SIG-M5 treated with dmso at 0.1 percent for 504 hours (cell line): ENCODE results near the gene ERVK3-1.
"Not testable (repeated sequence)": the region's sequence is repeated elsewhere in the genome, so short reads cannot be mapped to it uniquely, and the experiment has no call there.

Experiments used
- DNase-seq: peaks from one replicate; lab custom pipeline; 2025; ENCODE audit not compliant: unreplicated experiment; lab: John Stamatoyannopoulos, UW

Gene ERVK3-1

DNA sequence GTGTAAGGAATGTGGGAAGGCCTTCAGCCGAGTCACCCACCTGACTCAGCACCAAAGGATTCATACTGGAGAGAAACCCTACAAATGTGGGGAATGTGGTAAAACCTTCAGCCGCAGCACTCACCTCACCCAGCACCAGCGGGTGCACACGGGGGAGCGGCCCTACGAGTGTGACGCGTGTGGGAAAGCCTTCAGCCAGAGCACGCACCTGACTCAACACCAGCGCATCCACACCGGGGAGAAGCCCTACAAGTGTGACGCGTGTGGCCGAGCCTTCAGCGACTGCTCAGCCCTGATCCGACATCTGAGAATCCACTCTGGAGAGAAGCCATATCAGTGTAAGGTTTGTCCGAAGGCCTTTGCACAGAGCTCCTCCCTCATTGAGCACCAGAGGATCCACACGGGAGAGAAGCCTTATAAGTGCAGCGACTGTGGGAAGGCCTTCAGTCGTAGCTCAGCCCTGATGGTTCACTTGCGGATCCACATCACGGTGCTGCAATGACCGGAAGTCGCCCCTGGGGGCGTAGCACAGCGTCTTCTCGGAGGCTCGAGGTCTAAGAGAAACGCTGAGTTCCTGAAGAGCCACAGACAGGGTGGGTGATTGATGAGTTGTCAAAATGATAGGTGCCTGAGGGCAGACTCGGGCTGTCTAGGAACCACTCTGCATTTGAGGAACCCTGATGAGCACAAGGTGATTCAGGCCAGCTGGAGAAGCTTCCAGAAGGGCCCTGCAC, 33.8 kb downstream of the ERVK3-1 start:
- DNase-seq: no peak

DNA sequence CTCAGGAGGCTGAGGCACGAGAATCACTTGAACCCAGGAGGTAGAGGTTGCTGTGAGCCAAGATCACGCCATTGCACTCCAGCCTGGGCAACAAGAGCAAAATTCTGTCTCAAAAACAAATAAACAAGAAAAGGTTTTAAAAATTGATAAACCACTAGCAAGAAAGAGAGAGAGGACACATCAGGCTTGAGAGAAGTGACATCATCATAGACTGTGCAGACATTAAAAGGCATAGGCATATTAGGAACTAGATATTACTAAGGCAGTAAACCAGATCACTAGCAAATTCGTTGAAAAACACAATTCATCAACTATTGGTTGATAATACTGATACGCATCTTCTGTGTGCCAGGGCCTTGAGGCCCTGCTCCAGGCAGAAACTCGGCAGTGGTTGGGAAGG, 40.4 kb downstream of the ERVK3-1 start:
- DNase-seq: no peak

DNA sequence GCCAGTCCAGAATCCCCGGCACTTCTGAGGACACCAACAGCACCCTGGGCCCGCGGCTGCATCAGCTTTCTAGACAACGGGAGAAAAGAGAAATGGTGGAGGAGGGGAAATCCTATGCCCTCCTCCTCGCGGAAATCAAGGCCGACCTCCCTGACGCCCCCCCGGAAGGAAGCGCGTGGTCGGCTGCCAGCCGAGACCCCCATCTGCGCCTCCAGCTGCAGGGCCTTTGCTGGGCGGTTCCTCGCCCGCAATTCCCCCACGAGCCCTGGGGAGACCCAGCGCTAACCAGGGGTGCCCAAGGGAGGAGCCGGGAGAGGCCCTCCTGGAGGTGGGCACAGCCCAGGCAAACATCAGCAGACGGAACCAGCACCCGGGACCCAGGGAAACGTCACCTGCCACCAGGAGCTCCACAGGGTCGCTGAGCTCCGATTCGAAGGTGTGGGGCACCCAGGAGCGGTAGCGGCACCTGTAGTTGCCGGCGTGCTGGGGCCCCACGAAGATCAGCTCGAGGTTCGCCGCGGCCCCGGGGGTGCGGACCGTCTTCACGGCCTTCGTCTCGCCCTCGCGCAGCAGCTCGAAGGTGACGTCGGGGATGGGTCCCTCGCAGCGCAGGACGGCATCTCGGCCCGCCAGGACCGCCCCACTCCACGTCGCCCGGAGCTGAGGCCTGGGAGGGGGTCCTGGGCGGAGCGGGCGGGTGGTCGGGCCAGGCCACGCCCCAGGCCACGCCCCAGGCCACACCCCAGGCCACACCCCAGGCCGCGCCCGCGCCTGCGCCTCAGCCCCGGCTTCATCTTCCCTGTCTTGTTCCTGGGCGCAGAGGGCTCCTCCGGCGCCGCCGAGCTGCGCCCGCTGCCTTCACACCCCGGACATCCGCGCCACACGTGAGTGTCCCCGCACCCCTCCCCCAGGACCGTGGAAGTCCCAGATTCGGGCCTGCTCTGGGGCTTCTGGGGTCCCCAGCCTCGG, 42.1 kb downstream of the ERVK3-1 start:
- DNase-seq: peak; percentile 64

GRCh38 chr19:58348080-58348479, 42.9 kb downstream of the ERVK3-1 start:
- not testable (repeated sequence) for DNase-seq

DNA sequence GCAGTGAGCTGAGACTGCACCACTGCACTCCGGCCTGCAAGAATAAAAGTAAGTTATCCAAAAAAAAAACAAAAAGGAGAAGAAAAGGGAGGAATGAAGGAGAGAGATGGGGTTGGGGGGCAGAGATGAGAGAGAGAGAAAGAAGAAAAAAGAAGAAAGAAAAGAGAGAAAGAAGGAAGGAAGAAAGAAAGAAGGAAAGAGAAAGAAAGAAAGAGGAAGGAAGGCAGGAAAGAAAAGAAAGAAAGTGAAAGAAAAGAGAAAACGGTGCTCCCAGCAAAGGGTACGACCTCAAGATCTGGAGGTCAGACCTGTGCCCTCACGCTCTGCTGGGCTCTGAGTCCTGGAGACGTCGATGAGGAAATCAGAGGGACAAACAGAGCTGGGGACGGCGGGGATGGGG, 44.4 kb downstream of the ERVK3-1 start:
- no peak for DNase-seq

DNA sequence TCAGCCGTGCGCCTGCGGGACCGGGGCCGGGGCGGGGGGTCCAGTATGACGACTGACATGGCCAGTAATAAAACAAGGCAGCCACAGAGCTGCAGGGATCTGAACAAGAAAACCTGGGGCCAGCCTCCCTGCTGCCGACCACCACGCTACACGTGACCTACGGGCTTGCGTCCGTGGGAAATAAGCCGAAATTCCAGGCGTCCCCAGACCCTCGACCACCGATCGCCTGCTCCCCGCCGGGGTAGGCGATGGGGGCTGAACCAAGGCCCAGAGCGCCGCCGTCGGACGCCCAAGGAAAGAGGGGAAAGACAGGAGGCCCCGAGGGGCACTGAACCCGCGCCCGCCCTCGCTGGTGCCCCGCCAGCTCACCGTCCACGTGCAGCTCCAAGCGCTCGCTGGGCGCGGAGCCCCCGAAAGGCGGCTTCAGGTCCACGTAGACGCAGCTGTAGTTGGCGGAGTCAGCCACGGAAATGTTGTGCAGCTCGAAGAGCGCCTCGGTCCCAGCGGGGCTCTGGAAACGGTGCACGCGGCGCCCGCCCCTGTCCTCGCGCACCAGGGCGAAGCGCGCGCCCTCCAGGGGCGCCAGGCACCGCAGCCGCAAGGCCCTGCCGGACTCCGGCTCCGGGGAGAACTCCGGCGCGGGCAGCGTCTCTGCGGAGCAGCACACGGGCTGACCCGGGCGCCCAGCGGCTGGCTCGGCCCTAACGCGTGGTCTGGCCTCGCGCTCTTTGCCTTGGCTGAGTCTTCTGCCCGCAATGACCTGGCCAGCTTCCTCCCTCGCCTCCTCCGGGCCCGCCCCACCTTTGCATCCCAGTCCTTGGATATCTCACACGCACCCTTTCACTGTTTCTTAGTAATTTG, 45.1 kb downstream of the ERVK3-1 start:
- DNase-seq: no peak

DNA sequence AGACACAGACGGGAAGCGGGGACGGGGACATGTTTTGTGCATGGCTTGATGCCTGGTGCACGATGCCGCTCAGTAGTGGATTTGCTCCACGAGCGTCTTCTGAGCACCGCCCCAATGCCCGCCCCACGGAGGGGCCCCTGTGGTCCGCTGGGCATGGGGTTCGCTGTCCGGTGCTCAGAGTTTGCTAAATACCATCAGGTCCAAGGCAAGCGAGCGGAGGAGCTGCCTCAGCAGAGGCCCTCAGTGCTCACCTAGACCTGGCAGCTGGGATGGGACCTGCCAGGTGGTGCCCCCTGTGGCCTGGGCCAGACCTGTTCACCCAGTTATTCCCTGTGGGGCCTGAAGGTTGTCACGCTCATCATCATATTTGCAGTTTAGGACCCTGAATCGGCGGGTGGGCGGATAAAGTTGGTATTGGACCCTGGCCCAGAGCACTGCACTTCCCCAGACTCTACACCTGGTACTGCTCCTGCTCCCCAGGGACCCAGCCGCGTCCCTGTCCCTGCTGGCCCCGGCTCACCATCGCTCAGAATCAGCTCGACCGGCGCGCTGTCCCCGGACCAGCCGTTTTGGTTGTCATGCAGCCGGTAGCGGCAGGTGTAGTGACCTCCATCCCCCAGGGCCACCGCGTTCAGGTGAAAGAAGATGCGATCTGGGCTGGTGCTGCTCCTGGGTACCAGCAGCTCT, 45.8 kb downstream of the ERVK3-1 start:
- DNase-seq: no peak

GRCh38 chr19:58351558-58351878, 46.3 kb downstream of the ERVK3-1 start:
- no peak for DNase-seq

DNA sequence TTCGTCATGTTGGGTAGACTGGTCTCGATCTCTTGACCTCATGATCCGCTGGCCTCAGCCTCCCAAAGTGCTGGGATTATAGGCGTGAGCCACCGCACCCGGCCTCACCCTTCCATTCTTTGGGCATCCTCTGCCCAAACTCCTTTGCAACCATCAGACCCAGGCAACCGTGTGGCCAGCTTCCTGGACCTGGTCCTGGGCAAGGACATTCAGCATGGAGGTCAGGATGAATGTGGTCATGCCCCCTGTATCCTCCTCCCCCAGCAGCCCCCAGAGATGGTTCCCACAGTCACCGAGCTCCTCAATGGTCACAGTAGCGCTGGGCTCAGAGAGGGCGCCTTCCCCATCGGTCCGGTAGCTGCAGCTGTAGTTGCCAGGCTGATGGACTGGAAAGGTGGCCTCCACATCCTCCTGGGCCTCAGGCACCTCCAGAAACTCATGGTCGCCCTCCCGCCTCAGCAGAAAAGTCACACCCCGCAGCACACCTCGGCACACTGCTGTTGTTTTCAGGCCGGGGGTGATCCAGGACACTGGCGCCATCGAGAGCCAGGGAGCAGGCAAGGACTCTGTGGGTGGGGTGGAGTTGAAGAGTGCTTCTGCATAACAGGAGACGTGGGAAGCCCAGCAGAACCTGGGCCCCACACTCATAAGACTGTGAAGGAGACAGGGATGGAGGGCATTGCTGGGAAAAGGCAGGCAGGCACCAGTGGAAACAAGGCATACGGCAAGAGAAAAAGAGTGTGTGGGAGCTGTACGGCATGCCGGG, 47.0 kb downstream of the ERVK3-1 start:
- no peak for DNase-seq

DNA sequence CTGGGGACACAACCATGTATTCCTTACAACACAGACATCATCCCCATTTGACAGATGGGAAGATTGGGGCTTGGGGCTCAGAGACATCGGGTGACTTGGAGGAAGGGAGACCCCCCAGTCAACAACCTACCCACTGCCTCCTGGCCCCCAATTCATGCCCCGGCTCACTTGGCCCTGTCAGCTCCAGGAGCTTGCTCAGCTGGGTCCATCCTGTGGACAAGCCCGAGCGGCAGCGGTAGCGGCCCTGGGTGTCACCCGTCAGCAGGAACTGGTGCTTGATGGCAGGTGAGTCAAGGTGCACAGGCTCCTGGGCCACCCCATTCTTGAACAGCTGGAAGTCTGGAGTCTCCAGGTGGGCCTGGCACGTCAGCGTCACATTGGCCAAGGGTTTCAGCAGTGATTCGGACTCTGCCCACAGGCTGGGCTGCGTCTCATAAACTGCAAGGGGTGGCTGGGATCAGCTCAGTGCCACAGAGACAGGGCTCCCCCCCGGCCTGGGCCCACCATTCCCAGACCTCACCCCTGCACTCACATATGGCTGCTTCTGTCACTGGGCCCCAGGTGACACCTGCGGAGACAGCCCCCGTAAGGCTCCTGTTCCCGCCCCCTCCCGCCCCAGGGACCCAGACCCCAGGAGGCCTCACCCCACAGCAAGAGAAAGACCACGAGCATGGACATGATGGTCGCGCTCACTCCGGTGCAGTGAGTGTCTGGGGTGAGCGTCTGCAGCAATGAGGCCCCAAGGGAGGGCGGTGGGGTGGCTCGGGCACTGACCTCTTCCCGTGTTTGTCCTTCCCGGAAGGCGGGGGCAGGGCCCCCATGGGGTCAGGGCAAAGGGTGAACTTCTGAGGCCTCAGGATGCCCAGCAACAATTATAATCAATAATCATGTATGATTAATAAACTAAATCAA, 47.8 kb downstream of the ERVK3-1 start, which contains the start of gene A1BG:
Gene A1BG, minus strand, starts transcription at position 733 of the 912 bp plus-strand sequence. Its CDS starts 55 bp downstream, at position 678.
- DNase-seq: no peak

GRCh38 chr19:58353717-58354477, 48.7 kb downstream of the ERVK3-1 start:
- no peak for DNase-seq

DNA sequence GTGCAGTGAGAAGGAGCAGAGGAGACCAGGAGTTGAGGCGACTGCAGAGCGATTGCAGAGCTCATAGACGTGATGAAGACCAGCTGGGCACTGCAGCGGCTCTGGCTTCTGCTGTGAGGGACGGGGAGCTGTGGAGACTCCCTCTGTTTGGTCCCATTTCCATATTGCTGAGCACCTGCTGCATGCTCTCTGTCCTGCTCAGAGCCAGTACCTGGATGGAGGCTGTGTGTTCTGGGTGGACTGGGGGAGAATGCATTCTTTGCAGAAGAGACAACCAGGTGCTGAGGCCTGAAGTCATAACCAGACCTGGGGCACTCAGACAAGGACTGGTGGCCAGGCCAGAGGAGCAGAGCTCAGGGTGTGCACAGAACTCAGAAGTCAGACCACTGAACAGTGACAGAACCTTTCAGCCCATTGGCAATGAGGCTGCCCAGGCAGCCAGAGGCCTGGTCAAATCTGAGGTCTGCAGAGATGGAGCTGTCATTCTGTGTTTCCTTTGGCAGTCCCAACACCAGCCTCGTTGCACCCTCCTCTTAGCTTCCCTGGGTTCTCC, 49.4 kb downstream of the ERVK3-1 start:
- DNase-seq: no peak

GRCh38 chr19:58355215-58355796, 50.1 kb downstream of the ERVK3-1 start:
- no peak for DNase-seq

DNA sequence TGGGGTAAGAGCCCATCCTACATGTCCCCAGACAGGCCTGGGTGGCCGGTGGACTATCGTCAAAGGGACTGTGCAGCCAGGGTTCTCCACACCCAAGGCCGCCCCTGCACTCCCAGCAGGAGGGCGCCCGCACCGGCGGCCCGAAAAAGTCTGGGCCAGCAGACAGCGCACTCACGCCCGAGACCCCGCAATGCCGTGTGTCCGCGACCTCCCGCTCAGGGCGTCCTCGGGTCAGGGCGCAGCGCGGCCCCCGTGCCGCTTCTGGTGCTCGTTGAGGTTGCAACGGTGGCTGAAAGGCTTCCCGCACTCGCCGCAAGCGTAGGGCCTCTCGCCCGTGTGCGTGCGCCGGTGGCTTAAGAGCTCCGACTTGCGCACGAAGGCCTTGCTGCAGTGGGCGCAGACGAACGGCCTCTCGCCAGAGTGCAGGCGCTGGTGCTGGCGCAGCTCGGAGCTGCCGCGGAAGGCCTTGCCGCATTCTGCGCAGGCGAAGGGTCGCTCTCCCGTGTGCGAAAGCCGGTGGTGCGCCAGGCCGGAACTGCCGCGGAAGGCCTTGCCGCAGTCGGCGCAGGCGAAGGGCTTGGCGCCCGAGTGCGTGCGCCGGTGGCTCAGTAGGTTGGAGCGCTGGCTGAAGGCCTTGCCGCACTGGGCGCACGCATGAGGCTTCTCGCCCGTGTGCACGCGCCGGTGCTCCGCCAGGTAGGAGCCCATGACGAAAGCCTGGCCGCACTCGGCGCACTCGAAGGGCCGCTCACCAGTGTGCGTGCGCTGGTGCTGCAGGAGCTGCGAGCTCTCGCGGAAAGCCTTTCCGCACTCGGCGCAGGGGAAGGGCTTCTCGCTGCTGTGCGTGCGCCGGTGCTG, 51.0 kb downstream of the ERVK3-1 start:
- DNase-seq: no peak

GRCh38 chr19:58356766-58357480, 51.7 kb downstream of the ERVK3-1 start:
- no peak for DNase-seq
